B cell (primary cell): ENCODE measurements around the gene NTPCR. TPM values are rescaled to one million over a fixed set of nuclear protein-coding genes. Genes with fewer than 3 reads are reported as not detected.

Experiments used
- ATAC-seq: fragments of 200-7000 bp; cut with Tn5 transposase; one replicate; pipeline ENCODE4 v1.10.0; 2021; ENCODE audit warnings: low read depth, mild to moderate bottlenecking, moderate number of reproducible peaks, moderate library complexity
- CTCF ChIA-PET: fragments of 350-600 bp; sonication (Branson Sonifier 250); formaldehyde crosslinking; loops from one replicate; lab custom pipeline; 2021; ENCODE audit warnings: antibody characterized with exemption, inconsistent platforms; lab: Charles Lee
- POLR2A ChIA-PET: fragments of 350-600 bp; sonication (Branson Sonifier 250); formaldehyde crosslinking; loops from one replicate; lab custom pipeline; 2021; ENCODE audit warnings: antibody characterized with exemption; lab: Charles Lee
- DNase-seq: peaks from one replicate; pipeline ENCODE4 v3.0.0; 2013
- H2AFZ ChIP-seq: 2 replicates; pipeline ENCODE4 v1.6.1; 2012; ENCODE audit warnings: mild to moderate bottlenecking, low read depth, low read length; ENCODE audit not compliant: insufficient read depth, poor library complexity, severe bottlenecking
- H3K27ac ChIP-seq, 2 donors: 1 replicate in 1 of 2; 2 replicates in 1 of 2; pipeline ENCODE4 v1.5.1; 2012 to 2013; ENCODE audit warnings: low read length in 2 of 2, mild to moderate bottlenecking in 2 of 2, moderate library complexity in 1 of 2
- H3K27me3 ChIP-seq, 4 experiments: fragments of 200-600 bp in 1 of 4; sonication (generic) in 1 of 4; replicated peaks in 1 of 4; 1 replicate in 2 of 4; 2 replicates in 2 of 4; pipeline versions ENCODE4 v1.6.1 to v1.7.0; 2013 to 2016; ENCODE audit warnings: low read length in 3 of 4, mild to moderate bottlenecking in 2 of 4, mixed read lengths in 1 of 4, moderate library complexity in 1 of 4; ENCODE audit not compliant: insufficient read depth in 4 of 4, control insufficient read depth in 3 of 4; ENCODE audit errors: control extremely low read depth in 1 of 4
- H3K36me3 ChIP-seq, 2 experiments: replicated peaks in 1 of 2; 1 replicate in 1 of 2; 2 replicates in 1 of 2; pipeline versions ENCODE4 v1.6.1 to v1.7.1; 2013; ENCODE audit warnings: low read length in 1 of 2; ENCODE audit not compliant: insufficient read depth in 2 of 2, control insufficient read depth in 1 of 2; ENCODE audit errors: control extremely low read depth in 1 of 2, extremely low read depth in 1 of 2
- H3K4me1 ChIP-seq, 2 donors: fragments of 200-600 bp in 1 of 2; sonication (generic) in 1 of 2; 1 replicate in 1 of 2; 2 replicates in 1 of 2; pipeline versions ENCODE4 v1.5.1 to v1.6.1; 2013 to 2017; ENCODE audit warnings: low read length in 2 of 2; ENCODE audit not compliant: control insufficient read depth in 2 of 2, insufficient read depth in 2 of 2
- H3K4me2 ChIP-seq: replicated peaks from 2 replicates; pipeline ENCODE3; 2012; ENCODE audit warnings: mild to moderate bottlenecking, low read depth, low read length; ENCODE audit not compliant: poor library complexity, severe bottlenecking
- H3K4me3 ChIP-seq, 5 experiments: fragments of 200-600 bp in 1 of 5; sonication (generic) in 1 of 5; 1 replicate in 3 of 5; 2 replicates in 2 of 5; pipeline versions ENCODE4 v1.5.1 to v1.7.0; 2011 to 2016; ENCODE audit warnings: low read length in 4 of 5, mild to moderate bottlenecking in 4 of 5, low read depth in 2 of 5, control low read depth in 1 of 5, moderate library complexity in 1 of 5; ENCODE audit not compliant: insufficient read depth in 1 of 5; ENCODE audit errors: control extremely low read depth in 1 of 5, extremely low read depth in 1 of 5
- H3K79me2 ChIP-seq: fragments of 200-600 bp; sonication (generic); one replicate; pipeline ENCODE4 v1.6.0; 2016; ENCODE audit warnings: low read length; ENCODE audit not compliant: control insufficient read depth, insufficient read depth
- H3K9ac ChIP-seq: fragments of 200-600 bp; sonication (generic); 2 replicates; pipeline ENCODE4 v1.6.1; 2017; ENCODE audit warnings: mild to moderate bottlenecking, low read length, moderate library complexity
- H3K9me3 ChIP-seq, 3 donors: one replicate each; pipeline versions ENCODE4 v1.6.1 to v1.7.1; 2013; ENCODE audit warnings: low read length in 2 of 3; ENCODE audit not compliant: control insufficient read depth in 2 of 3, insufficient read depth in 1 of 3; ENCODE audit errors: control extremely low read depth in 1 of 3
- H4K20me1 ChIP-seq: 2 replicates; pipeline ENCODE4 v1.6.0; 2012; ENCODE audit warnings: mild to moderate bottlenecking, low read length; ENCODE audit not compliant: insufficient read depth, control insufficient read depth, poor library complexity, severe bottlenecking
- H3K27ac Mint-ChIP-seq: one replicate; pipeline ENCODE4 v1.8.0; 2021; ENCODE audit warnings: mixed read lengths
- H3K27me3 Mint-ChIP-seq: one replicate; pipeline ENCODE4 v1.8.0; 2021; ENCODE audit warnings: mixed read lengths
- H3K4me1 Mint-ChIP-seq: one replicate; pipeline ENCODE4 v1.8.0; 2021; ENCODE audit warnings: mixed read lengths
- H3K4me3 Mint-ChIP-seq: one replicate; pipeline ENCODE4 v1.8.0; 2021; ENCODE audit warnings: mixed read lengths
- H3K9me3 Mint-ChIP-seq: one replicate; pipeline ENCODE4 v1.8.0; 2022; ENCODE audit warnings: mixed read lengths; ENCODE audit not compliant: insufficient read depth
- CTCF ChIP-seq: fragments of 200-600 bp; IDR thresholded peaks from one replicate; pipeline ENCODE4 v1.8.0; 2022; ENCODE audit warnings: antibody characterized with exemption, mild to moderate bottlenecking
- EZH2 ChIP-seq: IDR thresholded peaks from 2 replicates; pipeline ENCODE4 v1.6.1; 2012; ENCODE audit warnings: borderline replicate concordance, low read depth, mild to moderate bottlenecking, moderate library complexity, low read length; ENCODE audit not compliant: insufficient read depth, poor library complexity, severe bottlenecking
- WGBS: methylation state at CpG from one replicate; pipeline ENCODE4 v1.1.5; 2013; ENCODE audit warnings: missing lambda C conversion rate; ENCODE audit not compliant: insufficient coverage; 5-methylcytosine and 5-hydroxymethylcytosine counted together
- intact Hi-C: fragments of 100-400 bp; cut with micrococcal nuclease; formaldehyde crosslinking; loops from one replicate; pipeline ENCODE4 v1.10.0; 2022
- polyA plus RNA-seq: library from polyadenylated mRNA; depleted of rRNA; stranded (reverse); fragments of >200 nt; gene quantifications from 2 replicates; pipeline ENCODE4 v1.2.3, GENCODE V29; 2012
- total RNA-seq, 2 donors: library from RNA; stranded (reverse); fragments of 120-200 nt in 1 of 2; gene quantifications; 1 replicate in 1 of 2; 2 replicates in 1 of 2; pipeline versions ENCODE4 v1.2.3 to v1.2.4, GENCODE V29; 2013 to 2022

The NTPCR gene
- total and polyA plus RNA-seq, 2 donors (not counting 1 experiment from before 2014, with no cell fraction given), result 7.6 to 16.5 TPM

- H3K9me3 ChIP-seq, result peaks cover 0 to 2% (median 0%) of the 10 kb centered on the region in 3 donors
- Mint-ChIP-seq H3K27me3 (no peaks in the 10 kb centered on the region), H3K9me3 (no peaks in the 10 kb centered on the region), H3K27ac (no peak overlapping the region), H3K4me3 (no peak overlapping the region), H3K4me1 (no peaks in the 10 kb centered on the region)
- no peak overlapping the region for H3K4me3 ChIP-seq
- no peak overlapping the region for H3K9ac ChIP-seq
- peaks cover 0 to 1% of the 10 kb centered on the region in 2 experiments for H3K36me3 ChIP-seq
- ATAC-seq (no peak), DNase-seq (no peak)
- 97% methylated on average over 11 of the region's 12 CpGs for WGBS
- no peaks in the 10 kb centered on the region for H3K4me1 ChIP-seq
- H2AFZ ChIP-seq, result no peak overlapping the region
- H3K27me3 ChIP-seq, result no peaks in the 10 kb centered on the region
- no peak overlapping the region for H3K27ac ChIP-seq
- no peaks in the 10 kb centered on the region for H3K79me2 ChIP-seq
- POLR2A ChIA-PET, result no interaction called here
- no peak for TF ChIP-seq EZH2
- TF ChIP-seq CTCF, result no peak
- intact Hi-C loops, result no loop called here
- no peaks in the 10 kb centered on the region for H4K20me1 ChIP-seq
- CTCF ChIA-PET, result no interaction called here
- H3K4me2 ChIP-seq, result no peak overlapping the region
Measured at GRCh38 chr1:233019778-233020325, 69.4 kb downstream of the NTPCR start.

- POLR2A ChIA-PET, result no interaction called here
- Mint-ChIP-seq H3K27ac (no peak overlapping the region), H3K4me1 (no peaks in the 10 kb centered on the region), H3K4me3 (no peak overlapping the region), H3K9me3 (no peaks in the 10 kb centered on the region), H3K27me3 (no peaks in the 10 kb centered on the region)
- Histone ChIP-seq H3K27me3 (no peaks in the 10 kb centered on the region), H3K9ac (no peak overlapping the region), H4K20me1 (no peaks in the 10 kb centered on the region), H3K4me3 (no peak overlapping the region), H2AFZ (no peak overlapping the region), H3K27ac (no peak overlapping the region), H3K4me2 (no peak overlapping the region), H3K36me3 (no peaks in the 10 kb centered on the region), H3K79me2 (no peaks in the 10 kb centered on the region), H3K9me3 (peaks cover 0 to 2% (median 0%) of the 10 kb centered on the region in 3 donors), H3K4me1 (no peaks in the 10 kb centered on the region)
- no peak for ATAC-seq
- CTCF ChIA-PET, result no interaction called here
- DNase-seq, result no peak
- TF ChIP-seq EZH2 (no peak), CTCF (no peak)
- intact Hi-C loops, result no loop called here
- 51% methylated on average over 6 of the region's 8 CpGs for WGBS
Measured at GRCh38 chr1:233020426-233020825, 70.0 kb downstream of the NTPCR start.
